RWPE2 (cell line): ENCODE data around the gene ERF.

ENCODE experiments used
- ATAC-seq: fragments of 200-7000 bp; cut with Tn5 transposase; 3 replicates; pipeline ENCODE4 v1.9.1; 2021; ENCODE audit warnings: low read depth
- DNase-seq: peaks from one replicate; pipeline ENCODE4 v3.0.0-alpha.2; 2020; ENCODE audit warnings: low spot score
- H3K27ac ChIP-seq: fragments of 450-650 bp; 2 replicates; pipeline ENCODE4 v1.5.1; 2017; ENCODE audit warnings: mild to moderate bottlenecking; ENCODE audit not compliant: poor library complexity, severe bottlenecking
- H3K27me3 ChIP-seq: fragments of 250-450 bp; sonication (Bioruptor Pico); 2 replicates; pipeline ENCODE4 v1.5.1; 2021; ENCODE audit warnings: mild to moderate bottlenecking, moderate library complexity; ENCODE audit not compliant: insufficient read depth, poor library complexity, severe bottlenecking
- H3K36me3 ChIP-seq: fragments of 250-450 bp; sonication (Bioruptor Pico); 2 replicates; pipeline ENCODE4 v1.5.1; 2020; ENCODE audit warnings: low read depth, mild to moderate bottlenecking, moderate library complexity
- H3K4me1 ChIP-seq: fragments of 250-450 bp; sonication (Bioruptor Pico); 2 replicates; pipeline ENCODE4 v1.5.1; 2021; ENCODE audit warnings: mild to moderate bottlenecking, moderate library complexity; ENCODE audit not compliant: insufficient read depth, poor library complexity, severe bottlenecking
- H3K4me3 ChIP-seq: fragments of 250-450 bp; sonication (Bioruptor Pico); 2 replicates; pipeline ENCODE4 v1.5.1; 2021; ENCODE audit warnings: mild to moderate bottlenecking, moderate library complexity; ENCODE audit not compliant: severe bottlenecking
- H3K9me3 ChIP-seq: fragments of 250-450 bp; sonication (Bioruptor Pico); 2 replicates; pipeline ENCODE4 v1.5.1; 2021; ENCODE audit warnings: mild to moderate bottlenecking, moderate library complexity; ENCODE audit not compliant: severe bottlenecking
- CTCF ChIP-seq: fragments of 450-650 bp; IDR thresholded peaks from one replicate; pipeline ENCODE4 v1.5.1; 2017; ENCODE audit warnings: mild to moderate bottlenecking, moderate library complexity; ENCODE audit not compliant: poor library complexity, severe bottlenecking

ERF gene

GRCh38 chr19:42204664-42205063, 50.3 kb downstream of the ERF start:
- ATAC-seq: no peak
- no peak for DNase-seq
- no peaks in the 10 kb centered on the region for H3K9me3 ChIP-seq
- peaks cover 75% of the 10 kb centered on the region for H3K36me3 ChIP-seq
- no peak overlapping the region for H3K4me3 ChIP-seq
- H3K4me1 ChIP-seq: peaks cover 35% of the 10 kb centered on the region
- H3K27ac ChIP-seq: peak overlapping the region; percentile 88
- TF ChIP-seq CTCF: no peak
- H3K27me3 ChIP-seq: no peaks in the 10 kb centered on the region

- no peak for TF ChIP-seq CTCF
- no peak for ATAC-seq
- Histone ChIP-seq H3K4me1 (peaks cover 44% of the 10 kb centered on the region), H3K27me3 (no peaks in the 10 kb centered on the region), H3K9me3 (no peaks in the 10 kb centered on the region), H3K36me3 (peaks cover 71% of the 10 kb centered on the region), H3K27ac (peak overlapping the region; percentile 88), H3K4me3 (no peak overlapping the region)
- DNase-seq: no peak
Observed at GRCh38 chr19:42203700-42204099, 51.2 kb downstream of the ERF start.

GRCh38 chr19:42202290-42202880, 52.5 kb downstream of the ERF start:
- DNase-seq: no peak
- Histone ChIP-seq H3K9me3 (no peaks in the 10 kb centered on the region), H3K27ac (no peak overlapping the region), H3K4me3 (no peak overlapping the region), H3K4me1 (peaks cover 38% of the 10 kb centered on the region), H3K36me3 (peaks cover 71% of the 10 kb centered on the region), H3K27me3 (no peaks in the 10 kb centered on the region)
- no peak for TF ChIP-seq CTCF
- no peak for ATAC-seq

GRCh38 chr19:42201489-42202289, 53.2 kb downstream of the ERF start:
- no peaks in the 10 kb centered on the region for H3K27me3 ChIP-seq
- DNase-seq (no peak), ATAC-seq (no peak)
- peak overlapping the region; percentile 88 for H3K27ac ChIP-seq
- H3K36me3 ChIP-seq: peaks cover 68% of the 10 kb centered on the region
- peaks cover 37% of the 10 kb centered on the region for H3K4me1 ChIP-seq
- H3K4me3 ChIP-seq: no peak overlapping the region
- TF ChIP-seq CTCF: no peak
- H3K9me3 ChIP-seq: no peaks in the 10 kb centered on the region
